Mesenchymal stem cell (in vitro differentiated cells and primary cell): ENCODE results near the gene OAS1.

ENCODE experiments used
- DNase-seq: peaks from one replicate; pipeline ENCODE4 v3.0.0-alpha.2; 2013
- H2AFZ ChIP-seq: one replicate; pipeline ENCODE4 v1.6.1; 2013; ENCODE audit warnings: low read depth, mild to moderate bottlenecking, control low read depth, inconsistent platforms, low read length, moderate library complexity
- H2AK5ac ChIP-seq: 2 replicates; pipeline ENCODE4 v1.6.1; 2013; ENCODE audit warnings: low read length, moderate library complexity, mild to moderate bottlenecking, inconsistent platforms; ENCODE audit not compliant: severe bottlenecking
- H2BK120ac ChIP-seq: one replicate; pipeline ENCODE4 v1.6.1; 2013; ENCODE audit warnings: low read depth, mild to moderate bottlenecking, inconsistent platforms, low read length, moderate library complexity
- H2BK12ac ChIP-seq, 2 experiments: one replicate each; pipeline ENCODE4 v1.6.1; 2013; ENCODE audit warnings: inconsistent platforms in 2 of 2, low read length in 2 of 2, mild to moderate bottlenecking in 2 of 2, moderate library complexity in 2 of 2, control low read depth in 1 of 2
- H2BK15ac ChIP-seq: one replicate; pipeline ENCODE4 v1.6.1; 2013; ENCODE audit warnings: mild to moderate bottlenecking, low read depth, inconsistent platforms; ENCODE audit not compliant: poor library complexity, severe bottlenecking
- H2BK5ac ChIP-seq: 2 replicates; pipeline ENCODE4 v1.6.1; 2013; ENCODE audit warnings: low read depth, mild to moderate bottlenecking, low read length, control low read depth, inconsistent platforms; ENCODE audit not compliant: poor library complexity, severe bottlenecking
- H3K14ac ChIP-seq, 2 experiments: one replicate each; pipeline ENCODE4 v1.6.1; 2013; ENCODE audit warnings: inconsistent platforms in 2 of 2, low read length in 2 of 2, control low read depth in 1 of 2, mild to moderate bottlenecking in 1 of 2, moderate library complexity in 1 of 2
- H3K18ac ChIP-seq, 2 experiments: one replicate each; pipeline ENCODE4 v1.6.1; 2013; ENCODE audit warnings: inconsistent platforms in 2 of 2, low read length in 2 of 2, control low read depth in 1 of 2, low read depth in 1 of 2, mild to moderate bottlenecking in 1 of 2
- H3K23ac ChIP-seq, 2 experiments: one replicate each; pipeline ENCODE4 v1.6.1; 2013; ENCODE audit warnings: inconsistent platforms in 2 of 2, low read length in 2 of 2, mild to moderate bottlenecking in 2 of 2, moderate library complexity in 2 of 2, control low read depth in 1 of 2
- H3K27ac ChIP-seq: 2 replicates; pipeline ENCODE4 v1.5.1; 2013; ENCODE audit warnings: mild to moderate bottlenecking, moderate library complexity, low read length, control low read depth, inconsistent platforms; ENCODE audit not compliant: poor library complexity, severe bottlenecking
- H3K27me3 ChIP-seq, 2 experiments: 2 replicates each; pipeline versions ENCODE4 v1.6.1 to v1.7.0; 2013; ENCODE audit warnings: low read length in 2 of 2, mild to moderate bottlenecking in 2 of 2, moderate library complexity in 2 of 2, control low read depth in 1 of 2, inconsistent platforms in 1 of 2; ENCODE audit not compliant: control insufficient read depth in 1 of 2, insufficient read depth in 1 of 2
- H3K36me3 ChIP-seq, 2 experiments: 2 replicates each; pipeline versions ENCODE4 v1.6.1 to v1.7.0; 2013; ENCODE audit warnings: low read length in 2 of 2, control low read depth in 1 of 2, inconsistent platforms in 1 of 2, low read depth in 1 of 2, mild to moderate bottlenecking in 1 of 2; ENCODE audit not compliant: insufficient read depth in 2 of 2, control insufficient read depth in 1 of 2
- H3K4ac ChIP-seq, 2 experiments: one replicate each; pipeline ENCODE4 v1.6.1; 2013; ENCODE audit warnings: inconsistent platforms in 2 of 2, low read length in 2 of 2, mild to moderate bottlenecking in 2 of 2, moderate library complexity in 2 of 2, control low read depth in 1 of 2, low read depth in 1 of 2
- H3K4me1 ChIP-seq: 2 replicates; pipeline ENCODE4 v1.6.1; 2013; ENCODE audit warnings: low read depth, low read length, control low read depth; ENCODE audit not compliant: control insufficient read depth, insufficient read depth
- H3K4me2 ChIP-seq: 2 replicates; pipeline ENCODE4 v1.6.1; 2013; ENCODE audit warnings: low read length, mild to moderate bottlenecking, inconsistent platforms; ENCODE audit not compliant: poor library complexity, severe bottlenecking
- H3K4me3 ChIP-seq, 2 experiments: 2 replicates each; pipeline versions ENCODE4 v1.5.1 to v1.7.0; 2013; ENCODE audit warnings: low read length in 2 of 2, mild to moderate bottlenecking in 2 of 2, control low read depth in 1 of 2, low read depth in 1 of 2; ENCODE audit not compliant: insufficient read depth in 1 of 2
- H3K79me1 ChIP-seq: replicated peaks from 2 replicates; pipeline ENCODE4 v1.6.1; 2013; ENCODE audit warnings: mild to moderate bottlenecking, control low read depth, low read length, inconsistent platforms; ENCODE audit not compliant: poor library complexity, severe bottlenecking
- H3K9ac ChIP-seq: 2 replicates; pipeline ENCODE4 v1.7.0; 2013; ENCODE audit warnings: mild to moderate bottlenecking, low read length, moderate library complexity
- H3K9me3 ChIP-seq: 2 replicates; pipeline ENCODE4 v1.7.0; 2013; ENCODE audit warnings: mild to moderate bottlenecking, low read length; ENCODE audit not compliant: control insufficient read depth
- H4K8ac ChIP-seq: one replicate; pipeline ENCODE4 v1.6.1; 2013; ENCODE audit warnings: inconsistent platforms, mild to moderate bottlenecking, low read length, moderate library complexity
- H4K91ac ChIP-seq: one replicate; pipeline ENCODE4 v1.6.1; 2013; ENCODE audit warnings: mild to moderate bottlenecking, low read length, inconsistent platforms
- WGBS: methylation state at CpG from one replicate; pipeline ENCODE4 v1.1.7; 2013; ENCODE audit warnings: mixed read lengths; 5-methylcytosine and 5-hydroxymethylcytosine counted together

Gene OAS1

DNA sequence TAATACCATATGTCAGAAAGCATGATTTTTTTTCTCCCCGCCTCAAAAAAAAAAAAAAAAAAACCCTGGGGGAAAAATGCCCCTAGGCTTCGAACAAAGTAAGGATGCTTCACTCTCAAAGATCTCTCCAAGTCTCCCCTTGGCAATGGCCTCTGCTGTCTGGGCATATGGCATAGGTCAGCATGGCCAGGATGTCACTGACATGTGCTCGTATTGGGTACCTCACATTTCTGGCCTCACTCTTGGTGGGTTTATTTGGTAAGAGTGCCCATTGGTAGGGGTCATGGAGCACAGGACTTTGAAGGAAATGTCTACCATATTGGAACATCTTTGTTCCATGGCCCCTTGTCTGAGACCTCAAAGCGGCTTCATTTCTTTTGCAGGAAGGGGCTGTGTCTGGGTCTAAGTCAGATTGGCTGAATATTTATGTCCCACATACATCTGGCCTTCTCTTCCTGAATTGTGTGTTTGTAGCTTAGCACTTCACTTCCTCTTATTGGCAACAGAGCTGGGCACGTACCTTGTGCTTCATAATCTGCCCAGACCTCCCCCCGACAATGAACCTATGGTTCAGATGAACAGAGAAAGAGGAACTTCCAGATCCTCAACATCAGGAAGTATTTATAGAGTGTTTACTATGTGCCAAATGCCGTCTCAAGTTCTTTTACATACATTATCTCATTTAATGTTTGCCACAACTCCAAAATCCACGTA, 36.3 kb upstream of the OAS1 start:
- Histone ChIP-seq H4K91ac (no peak overlapping the region), H3K79me1 (no peaks in the 10 kb centered on the region), H3K23ac (no peak overlapping the region), H2BK12ac (no peak overlapping the region), H2BK15ac (no peak overlapping the region), H3K4me2 (no peak overlapping the region), H3K27me3 (peaks cover 32 to 70% of the 10 kb centered on the region in 2 experiments), H3K27ac (no peak overlapping the region), H3K9ac (no peak overlapping the region), H2AK5ac (no peak overlapping the region), H3K4me1 (no peaks in the 10 kb centered on the region), H2AFZ (no peak overlapping the region), H2BK120ac (no peak overlapping the region), H3K14ac (no peak overlapping the region), H3K18ac (no peak overlapping the region), H3K36me3 (no peaks in the 10 kb centered on the region), H3K4ac (no peak overlapping the region), H3K4me3 (no peak overlapping the region), H3K9me3 (no peaks in the 10 kb centered on the region), H4K8ac (no peak overlapping the region), H2BK5ac (no peak overlapping the region)
- 63% methylated on average over 8 of the region's 8 CpGs for WGBS
- no peak for DNase-seq

DNA sequence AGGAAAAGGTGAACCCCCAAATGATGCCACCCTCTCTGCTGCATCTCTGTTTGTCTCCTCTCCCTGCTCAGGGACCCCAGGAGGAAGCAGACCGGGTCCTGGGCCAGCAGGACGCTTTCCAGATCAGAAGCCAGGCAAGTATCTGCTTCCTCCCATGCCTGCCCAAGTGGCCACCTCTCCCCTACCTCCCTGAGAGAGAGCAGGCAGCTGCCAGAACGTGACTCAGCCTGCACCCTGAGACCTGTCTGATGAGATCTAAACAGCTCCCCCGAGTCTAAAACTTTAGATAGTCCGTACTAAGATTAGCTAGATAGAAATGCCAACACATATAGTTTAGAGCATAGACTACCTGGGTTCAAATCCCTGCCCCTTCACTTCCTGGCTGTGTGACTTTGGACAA, 31.2 kb upstream of the OAS1 start:
- Histone ChIP-seq H3K14ac (no peak overlapping the region), H3K18ac (no peak overlapping the region), H2BK120ac (no peak overlapping the region), H3K9ac (no peak overlapping the region), H3K4me2 (no peak overlapping the region), H3K9me3 (no peaks in the 10 kb centered on the region), H3K79me1 (no peaks in the 10 kb centered on the region), H4K8ac (no peak overlapping the region), H3K4me1 (no peaks in the 10 kb centered on the region), H2BK12ac (no peak overlapping the region), H2AK5ac (no peak overlapping the region), H3K23ac (no peak overlapping the region), H2AFZ (no peak overlapping the region), H3K4ac (no peak overlapping the region), H3K4me3 (no peak overlapping the region), H3K36me3 (no peaks in the 10 kb centered on the region), H3K27ac (no peak overlapping the region), H2BK15ac (no peak overlapping the region), H4K91ac (no peak overlapping the region), H3K27me3 (peaks cover 57 to 80% of the 10 kb centered on the region in 2 experiments), H2BK5ac (no peak overlapping the region)
- 39% methylated on average over 5 of the region's 5 CpGs for WGBS
- DNase-seq = no peak

DNA sequence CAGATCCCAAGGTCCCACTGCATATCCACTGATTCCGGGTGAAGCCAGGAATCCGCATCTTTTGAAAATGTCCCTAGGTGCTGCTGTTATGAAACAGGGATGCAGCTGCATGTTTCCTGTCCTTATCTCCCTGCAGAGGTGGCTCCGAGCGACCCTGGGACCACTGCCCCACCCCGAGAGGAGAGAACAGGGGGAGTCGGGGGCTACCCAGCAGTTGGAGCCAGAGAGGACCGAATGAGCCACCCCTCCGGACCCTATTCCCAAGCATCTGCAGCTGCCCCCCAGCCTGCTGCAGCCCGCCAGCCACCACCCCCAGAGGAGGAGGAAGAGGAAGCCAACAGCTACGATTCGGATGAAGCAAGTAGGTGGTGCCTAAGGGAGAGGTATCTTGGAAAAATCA, 30.3 kb upstream of the OAS1 start:
- Histone ChIP-seq H3K27ac (no peak overlapping the region), H3K36me3 (no peaks in the 10 kb centered on the region), H3K23ac (no peak overlapping the region), H3K14ac (no peak overlapping the region), H2BK15ac (no peak overlapping the region), H3K18ac (no peak overlapping the region), H3K4me1 (no peaks in the 10 kb centered on the region), H2AFZ (no peak overlapping the region), H2AK5ac (no peak overlapping the region), H4K91ac (no peak overlapping the region), H3K27me3 (peaks cover 57 to 86% of the 10 kb centered on the region in 2 experiments), H2BK120ac (no peak overlapping the region), H3K9me3 (no peaks in the 10 kb centered on the region), H3K79me1 (no peaks in the 10 kb centered on the region), H3K4me2 (no peak overlapping the region), H3K9ac (no peak overlapping the region), H2BK5ac (no peak overlapping the region), H3K4ac (no peak overlapping the region), H2BK12ac (no peak overlapping the region), H3K4me3 (no peak overlapping the region), H4K8ac (no peak overlapping the region)
- WGBS = 74% methylated on average over 6 of the region's 11 CpGs
- DNase-seq = no peak

DNA sequence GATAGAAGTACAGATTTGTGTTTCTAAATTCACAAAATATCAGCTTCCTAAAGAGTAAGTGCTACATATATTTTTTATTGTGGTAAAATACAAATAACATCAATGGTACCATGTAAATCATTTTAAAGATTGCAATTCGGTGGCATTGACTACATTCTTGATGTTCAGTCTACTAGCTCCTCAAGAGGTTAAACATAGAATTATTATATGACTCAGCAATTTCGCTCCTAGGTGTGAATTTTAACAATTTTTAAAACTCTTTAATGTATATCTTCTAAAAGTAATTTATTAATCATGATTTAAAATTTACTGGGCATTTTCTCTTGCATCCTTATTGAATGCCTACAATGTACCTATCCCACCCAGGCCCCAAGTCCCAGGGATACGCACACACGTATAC, 29.8 kb upstream of the OAS1 start:
- WGBS = 90% methylated on average over 2 of the region's 4 CpGs
- peaks cover 62 to 91% of the 10 kb centered on the region in 2 experiments for H3K27me3 ChIP-seq

More for the DNA sequence above, 29.8 kb upstream of the OAS1 start:
- Histone ChIP-seq H3K27ac (no peak overlapping the region), H3K79me1 (no peaks in the 10 kb centered on the region), H2AFZ (no peak overlapping the region), H3K9ac (no peak overlapping the region), H3K18ac (no peak overlapping the region), H3K4me3 (no peak overlapping the region), H2BK120ac (no peak overlapping the region), H3K4ac (no peak overlapping the region), H3K23ac (no peak overlapping the region), H4K91ac (no peak overlapping the region), H3K4me1 (no peaks in the 10 kb centered on the region), H3K14ac (no peak overlapping the region), H2AK5ac (no peak overlapping the region), H4K8ac (no peak overlapping the region), H2BK5ac (no peak overlapping the region), H3K9me3 (no peaks in the 10 kb centered on the region), H3K36me3 (no peaks in the 10 kb centered on the region), H2BK15ac (no peak overlapping the region), H3K4me2 (no peak overlapping the region), H2BK12ac (no peak overlapping the region)
- DNase-seq = no peak
